ENCODE data around the gene RNF13. TPM values are rescaled to one million over a fixed set of nuclear protein-coding genes. Genes with fewer than 3 reads are reported as not detected.

Gene RNF13
- total and polyA plus RNA-seq, 2 donors (not counting 1 experiment from before 2014, with no cell fraction given) = 57.4 to 81.7 TPM

DNA sequence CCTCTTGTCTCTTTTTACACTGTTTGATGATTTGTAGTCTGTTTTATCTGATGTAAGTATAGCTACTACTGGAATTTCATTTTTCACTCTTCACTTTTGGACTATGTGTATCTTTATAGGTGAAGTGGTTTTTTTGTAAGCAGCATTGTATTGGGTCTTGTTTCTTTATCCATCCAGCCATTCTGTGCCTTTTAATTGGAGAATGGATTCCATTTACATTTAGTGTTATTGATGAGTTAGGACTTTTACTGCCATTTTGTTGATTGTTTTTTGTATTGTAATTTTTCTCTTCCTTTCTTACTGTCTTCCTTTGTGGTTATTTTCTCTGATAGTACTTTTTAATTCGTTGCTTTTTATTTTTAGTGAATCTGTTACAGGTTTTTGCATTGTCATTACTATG lies 54.5 kb downstream of the RNF13 start:
- no peak for DNase-seq (ENCODE audit: low read depth in 2 of 2)
- H3K4me1 ChIP-seq (ENCODE audit: control insufficient read depth, extremely low read depth, insufficient read depth, low read length) = no peaks in the 10 kb centered on the region
- TF ChIP-seq, protein P1, sequence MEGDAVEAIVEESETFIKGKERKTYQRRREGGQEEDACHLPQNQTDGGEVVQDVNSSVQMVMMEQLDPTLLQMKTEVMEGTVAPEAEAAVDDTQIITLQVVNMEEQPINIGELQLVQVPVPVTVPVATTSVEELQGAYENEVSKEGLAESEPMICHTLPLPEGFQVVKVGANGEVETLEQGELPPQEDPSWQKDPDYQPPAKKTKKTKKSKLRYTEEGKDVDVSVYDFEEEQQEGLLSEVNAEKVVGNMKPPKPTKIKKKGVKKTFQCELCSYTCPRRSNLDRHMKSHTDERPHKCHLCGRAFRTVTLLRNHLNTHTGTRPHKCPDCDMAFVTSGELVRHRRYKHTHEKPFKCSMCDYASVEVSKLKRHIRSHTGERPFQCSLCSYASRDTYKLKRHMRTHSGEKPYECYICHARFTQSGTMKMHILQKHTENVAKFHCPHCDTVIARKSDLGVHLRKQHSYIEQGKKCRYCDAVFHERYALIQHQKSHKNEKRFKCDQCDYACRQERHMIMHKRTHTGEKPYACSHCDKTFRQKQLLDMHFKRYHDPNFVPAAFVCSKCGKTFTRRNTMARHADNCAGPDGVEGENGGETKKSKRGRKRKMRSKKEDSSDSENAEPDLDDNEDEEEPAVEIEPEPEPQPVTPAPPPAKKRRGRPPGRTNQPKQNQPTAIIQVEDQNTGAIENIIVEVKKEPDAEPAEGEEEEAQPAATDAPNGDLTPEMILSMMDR (conservative IDR thresholded peaks at IDR 0.05 in 1 of 2, IDR thresholded peaks at IDR 0.05 in 1 of 2; ENCODE audit: low read depth in 1 of 2, low read length in 2 of 2) = no peak
- TF ChIP-seq EZH2 (IDR thresholded peaks at IDR 0.05; ENCODE audit: low read length, missing control alignments) = no peak
- no peaks in the 10 kb centered on the region for H4K20me1 ChIP-seq (ENCODE audit: control insufficient read depth, extremely low read depth, insufficient read depth, low read length)
- no peak overlapping the region for H3K4me3 ChIP-seq (replicated peaks in 1 of 4; ENCODE audit: control extremely low read depth in 1 of 4, insufficient read depth in 1 of 4, low read depth in 3 of 4, low read length in 4 of 4)
- H3K27me3 ChIP-seq (ENCODE audit: control insufficient read depth, insufficient read depth, low read length) = no peaks in the 10 kb centered on the region
- H3K79me2 ChIP-seq (ENCODE audit: control insufficient read depth, insufficient read depth, low read length) = no peaks in the 10 kb centered on the region
- H3K27ac ChIP-seq (ENCODE audit: insufficient read depth, low read length) = no peak overlapping the region
- H3K36me3 ChIP-seq (ENCODE audit: control insufficient read depth, insufficient read depth, low read length) = no peaks in the 10 kb centered on the region
- no peak overlapping the region for H3K4me2 ChIP-seq (ENCODE audit: extremely low read depth, insufficient read depth, low read length)
- no peak overlapping the region for H3K9ac ChIP-seq (ENCODE audit: insufficient read depth, low read length)
- no peak overlapping the region for H2AFZ ChIP-seq (ENCODE audit: low read length)
- H3K9me3 ChIP-seq (ENCODE audit: control insufficient read depth, insufficient read depth, low read depth, low read length) = no peaks in the 10 kb centered on the region

DNA sequence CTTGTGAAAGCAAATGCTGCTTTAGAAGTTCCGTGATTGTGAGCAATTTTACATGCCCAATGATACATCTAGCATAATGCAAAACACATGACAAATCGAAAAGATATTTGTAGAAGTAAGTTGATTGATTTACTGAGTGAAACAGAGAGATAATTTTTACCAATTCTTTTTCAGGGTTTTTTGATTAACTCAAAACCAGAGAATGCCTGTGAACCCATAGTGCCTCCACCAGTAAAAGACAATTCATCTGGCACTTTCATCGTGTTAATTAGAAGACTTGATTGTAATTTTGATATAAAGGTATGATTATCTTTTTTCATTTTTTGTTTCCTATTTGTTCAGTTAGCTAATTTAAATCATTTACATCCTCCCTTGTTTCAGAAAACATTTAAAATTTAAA lies 58.8 kb downstream of the RNF13 start:
- no peaks in the 10 kb centered on the region for H3K79me2 ChIP-seq (ENCODE audit: control insufficient read depth, insufficient read depth, low read length)
- no peak for TF ChIP-seq EZH2 (IDR thresholded peaks at IDR 0.05; ENCODE audit: low read length, missing control alignments)
- TF ChIP-seq, protein P1 (conservative IDR thresholded peaks at IDR 0.05 in 1 of 2, IDR thresholded peaks at IDR 0.05 in 1 of 2; ENCODE audit: low read depth in 1 of 2, low read length in 2 of 2) = no peak
- no peak overlapping the region for H3K4me3 ChIP-seq (replicated peaks in 1 of 4; ENCODE audit: control extremely low read depth in 1 of 4, insufficient read depth in 1 of 4, low read depth in 3 of 4, low read length in 4 of 4)
- no peak overlapping the region for H3K27ac ChIP-seq (ENCODE audit: insufficient read depth, low read length)
- H3K9me3 ChIP-seq (ENCODE audit: control insufficient read depth, insufficient read depth, low read depth, low read length) = no peaks in the 10 kb centered on the region
- no peaks in the 10 kb centered on the region for H3K27me3 ChIP-seq (ENCODE audit: control insufficient read depth, insufficient read depth, low read length)
- H3K9ac ChIP-seq (ENCODE audit: insufficient read depth, low read length) = no peak overlapping the region
- no peak overlapping the region for H3K4me2 ChIP-seq (ENCODE audit: extremely low read depth, insufficient read depth, low read length)
- H3K4me1 ChIP-seq (ENCODE audit: control insufficient read depth, extremely low read depth, insufficient read depth, low read length) = no peaks in the 10 kb centered on the region
- H3K36me3 ChIP-seq (ENCODE audit: control insufficient read depth, insufficient read depth, low read length) = no peaks in the 10 kb centered on the region
- H2AFZ ChIP-seq (ENCODE audit: low read length) = no peak overlapping the region
- no peak for DNase-seq (ENCODE audit: low read depth in 2 of 2)
- H4K20me1 ChIP-seq (ENCODE audit: control insufficient read depth, extremely low read depth, insufficient read depth, low read length) = no peaks in the 10 kb centered on the region

DNA sequence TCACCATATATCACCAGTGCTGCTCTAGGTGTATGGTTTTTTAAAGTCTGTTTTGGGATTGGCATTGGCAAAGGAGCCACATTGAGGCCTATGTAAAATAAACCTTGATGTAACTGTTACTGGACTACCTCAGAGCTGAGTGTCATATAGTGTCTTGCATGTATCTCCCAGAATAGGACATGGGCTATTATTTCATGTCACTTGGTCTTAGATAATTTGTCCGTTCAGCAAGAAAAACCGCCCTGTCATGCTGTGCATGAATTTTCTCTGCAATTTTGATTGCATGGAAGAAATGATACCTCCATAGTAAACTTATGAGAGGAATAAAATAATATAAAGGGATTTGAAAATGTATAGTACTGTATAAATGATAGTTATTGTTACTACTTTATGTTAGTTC lies 59.6 kb downstream of the RNF13 start:
- no peaks in the 10 kb centered on the region for H3K4me1 ChIP-seq (ENCODE audit: control insufficient read depth, extremely low read depth, insufficient read depth, low read length)
- H3K79me2 ChIP-seq (ENCODE audit: control insufficient read depth, insufficient read depth, low read length) = no peaks in the 10 kb centered on the region

More for the DNA sequence above, 59.6 kb downstream of the RNF13 start:
- H3K36me3 ChIP-seq (ENCODE audit: control insufficient read depth, insufficient read depth, low read length) = no peaks in the 10 kb centered on the region
- H3K27ac ChIP-seq (ENCODE audit: insufficient read depth, low read length) = no peak overlapping the region
- no peaks in the 10 kb centered on the region for H3K9me3 ChIP-seq (ENCODE audit: control insufficient read depth, insufficient read depth, low read depth, low read length)
- H3K4me2 ChIP-seq (ENCODE audit: extremely low read depth, insufficient read depth, low read length) = no peak overlapping the region
- H4K20me1 ChIP-seq (ENCODE audit: control insufficient read depth, extremely low read depth, insufficient read depth, low read length) = no peaks in the 10 kb centered on the region
- TF ChIP-seq EZH2 (IDR thresholded peaks at IDR 0.05; ENCODE audit: low read length, missing control alignments) = no peak
- DNase-seq (ENCODE audit: low read depth in 2 of 2) = no peak
- H3K4me3 ChIP-seq (replicated peaks in 1 of 4; ENCODE audit: control extremely low read depth in 1 of 4, insufficient read depth in 1 of 4, low read depth in 3 of 4, low read length in 4 of 4) = no peak overlapping the region
- H3K9ac ChIP-seq (ENCODE audit: insufficient read depth, low read length) = no peak overlapping the region
- H2AFZ ChIP-seq (ENCODE audit: low read length) = no peak overlapping the region
- H3K27me3 ChIP-seq (ENCODE audit: control insufficient read depth, insufficient read depth, low read length) = no peaks in the 10 kb centered on the region

Data from fibroblast of lung (primary cell).